Heart left ventricle (tissue), 13 donors: ENCODE measurements around the gene MICAL2.

ENCODE experiments used
- POLR2A ChIP-seq, 2 donors: fragments of 450-650 bp; IDR thresholded peaks; one replicate each; pipeline ENCODE4 v1.6.1; 2017; ENCODE audit warnings: antibody characterized with exemption in 2 of 2, mild to moderate bottlenecking in 2 of 2, moderate library complexity in 2 of 2
- TF ChIP-seq, protein P1 (sequence below), 12 donors: fragments of 200-600 bp; sonication (generic) in 4 of 12; IDR thresholded peaks; one replicate each; pipeline versions ENCODE4 v1.5.0 to v1.8.0; 2018 to 2022; ENCODE audit warnings: antibody characterized with exemption in 12 of 12, mild to moderate bottlenecking in 5 of 12
- donor health status: ischemic (EF 13 %, LVEDD 7.1; RV severe dilation, severe dysfunction).
- donor health status: DM: no; HTN: yes; CAD: no.
- donor health status: DM: no; HTN: no; CAD: no.
- donor health status: ischemic (EF 25% LVEDD 6.9; RV normal size, moderate dysfunction).
- donor health status: ischemic (EF 25% LVEDD 5.7; RV mildly dilated, moderate dysfunction).
- donor health status: ischemic (EF 35%, LVEDD 5.7; RV mildly dilated, moderate dysfunction).
- donor health status: nonischemic (EF 11% LVEDD 7.7; RV severe dilation, severe dysfunction).
- donor health status: DM: yes; HTN: yes; CAD: no.
- donor health status: PGD.
- donor health status: ischemic (EF 29% LVEDD 5.4; RV normal size, mild dysfunction).
- donor health status: nonischemic (EF 23%, LVEDD 6.1; RV moderate dilation, normal function).

DNA sequence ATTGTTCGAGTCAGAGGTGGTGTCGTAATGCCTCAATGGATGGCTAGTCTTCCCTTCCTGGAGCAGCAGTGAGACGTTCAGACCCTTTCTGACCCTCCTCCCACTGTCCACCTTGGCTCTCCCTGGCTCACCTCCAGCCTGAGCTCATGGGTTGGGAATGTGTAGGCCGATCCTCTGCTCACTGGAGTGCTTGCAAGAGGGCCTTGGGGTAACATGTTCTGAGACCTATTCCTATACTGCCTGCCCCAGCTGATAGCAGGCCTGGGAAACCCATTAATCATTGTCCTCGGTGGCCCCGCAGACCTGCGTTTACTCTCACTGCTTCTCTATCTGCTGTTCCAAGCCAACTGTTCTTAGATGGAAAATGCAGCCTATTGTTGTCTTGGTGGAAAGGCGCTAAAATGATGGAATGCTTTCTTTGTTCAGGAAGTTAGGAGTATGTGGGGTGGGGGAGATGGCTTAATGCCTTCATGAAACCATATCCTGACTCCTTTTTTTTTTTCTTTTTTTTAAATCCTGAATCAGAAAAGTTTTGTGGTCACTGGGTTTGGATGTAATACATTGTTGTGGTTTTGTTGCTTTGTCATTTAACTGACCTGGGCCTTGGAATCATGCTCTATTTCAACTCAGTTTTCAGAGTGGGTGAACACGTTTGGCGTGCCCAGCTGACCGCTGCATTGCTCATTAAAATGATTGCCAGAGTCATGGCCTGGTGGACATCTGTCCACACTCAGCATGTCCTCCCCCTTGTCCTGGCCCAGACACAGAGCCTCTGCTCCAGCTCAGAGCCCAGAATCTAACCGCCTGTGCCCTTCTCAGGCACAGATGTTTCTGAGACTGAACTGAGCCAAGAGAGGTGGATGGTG, 72.5 kb downstream of the MICAL2 start:
- TF ChIP-seq, protein P1, sequence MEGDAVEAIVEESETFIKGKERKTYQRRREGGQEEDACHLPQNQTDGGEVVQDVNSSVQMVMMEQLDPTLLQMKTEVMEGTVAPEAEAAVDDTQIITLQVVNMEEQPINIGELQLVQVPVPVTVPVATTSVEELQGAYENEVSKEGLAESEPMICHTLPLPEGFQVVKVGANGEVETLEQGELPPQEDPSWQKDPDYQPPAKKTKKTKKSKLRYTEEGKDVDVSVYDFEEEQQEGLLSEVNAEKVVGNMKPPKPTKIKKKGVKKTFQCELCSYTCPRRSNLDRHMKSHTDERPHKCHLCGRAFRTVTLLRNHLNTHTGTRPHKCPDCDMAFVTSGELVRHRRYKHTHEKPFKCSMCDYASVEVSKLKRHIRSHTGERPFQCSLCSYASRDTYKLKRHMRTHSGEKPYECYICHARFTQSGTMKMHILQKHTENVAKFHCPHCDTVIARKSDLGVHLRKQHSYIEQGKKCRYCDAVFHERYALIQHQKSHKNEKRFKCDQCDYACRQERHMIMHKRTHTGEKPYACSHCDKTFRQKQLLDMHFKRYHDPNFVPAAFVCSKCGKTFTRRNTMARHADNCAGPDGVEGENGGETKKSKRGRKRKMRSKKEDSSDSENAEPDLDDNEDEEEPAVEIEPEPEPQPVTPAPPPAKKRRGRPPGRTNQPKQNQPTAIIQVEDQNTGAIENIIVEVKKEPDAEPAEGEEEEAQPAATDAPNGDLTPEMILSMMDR (IDR thresholded peaks at IDR 0.05), result no peak
- no peak for TF ChIP-seq POLR2A (IDR thresholded peaks at IDR 0.05)
